ENCODE results near the gene PBX3. TPM values are rescaled to one million over a fixed set of nuclear protein-coding genes. Genes with fewer than 3 reads are reported as not detected.
A peak's percentile ranks its signal among the peaks of the same experiment; 100 is the strongest.

PBX3 gene
- total RNA-seq: 10 to 100 TPM in 3 of 4 donors, 1 to 10 TPM in 1; 7.7 to 83.3 (median 12.1) TPM

- TF ChIP-seq POLR2A (IDR thresholded peaks at IDR 0.05) (no peak), CTCF (IDR thresholded peaks at IDR 0.05) (no peak)
- peak within 1 kb of the TSS; percentile 52 to 84 (median 72) for H3K4me3 ChIP-seq
- no peaks in the 10 kb centered on the region for H3K9me3 ChIP-seq
- no peaks in the 10 kb centered on the region for H3K27me3 ChIP-seq
- H3K27ac ChIP-seq: peak within 1 kb of the TSS; percentile 77 to 95 (median 85)
- H3K4me1 ChIP-seq: no peaks in the 10 kb centered on the region
- DNase-seq: peak; percentile 50 to 76 (median 72)
- no peaks in the 10 kb centered on the region for H3K36me3 ChIP-seq
Observed at GRCh38 chr9:125747053-125747764, at the start of gene PBX3. Gene PBX3 (plus strand): TSS chr9:125747373.

- TF ChIP-seq CTCF (IDR thresholded peaks at IDR 0.05): no peak
- no peak for TF ChIP-seq POLR2A (IDR thresholded peaks at IDR 0.05)
- Histone ChIP-seq H3K4me1 (no peaks in the 10 kb centered on the region), H3K27ac (no peak overlapping the region), H3K27me3 (no peaks in the 10 kb centered on the region), H3K4me3 (no peak overlapping the region), H3K9me3 (no peaks in the 10 kb centered on the region), H3K36me3 (no peaks in the 10 kb centered on the region)
- no peak for DNase-seq
Observed at GRCh38 chr9:125699870-125700269, 47.3 kb upstream of the PBX3 start.

GRCh38 chr9:125700791-125701190, 46.4 kb upstream of the PBX3 start:
- no peaks in the 10 kb centered on the region for H3K27me3 ChIP-seq
- H3K9me3 ChIP-seq: no peaks in the 10 kb centered on the region
- peaks cover 0 to 6% (median under 1%) of the 10 kb centered on the region in 4 donors for H3K4me1 ChIP-seq
- TF ChIP-seq POLR2A (IDR thresholded peaks at IDR 0.05) (no peak), CTCF (IDR thresholded peaks at IDR 0.05) (no peak)
- H3K36me3 ChIP-seq: no peaks in the 10 kb centered on the region
- no peak overlapping the region for H3K4me3 ChIP-seq
- H3K27ac ChIP-seq: no peak overlapping the region
- no peak for DNase-seq

- H3K36me3 ChIP-seq: no peaks in the 10 kb centered on the region
- no peak overlapping the region for H3K27ac ChIP-seq
- no peak overlapping the region for H3K4me3 ChIP-seq
- no peak for DNase-seq
- H3K27me3 ChIP-seq: no peaks in the 10 kb centered on the region
- H3K9me3 ChIP-seq: no peaks in the 10 kb centered on the region
- peaks cover 0 to 11% (median 6%) of the 10 kb centered on the region in 4 donors for H3K4me1 ChIP-seq
- no peak for TF ChIP-seq CTCF (IDR thresholded peaks at IDR 0.05)
- no peak for TF ChIP-seq POLR2A (IDR thresholded peaks at IDR 0.05)
Observed at GRCh38 chr9:125701351-125701750, 45.8 kb upstream of the PBX3 start.

GRCh38 chr9:125703662-125704061, 43.5 kb upstream of the PBX3 start:
- DNase-seq: no peak
- no peak for TF ChIP-seq CTCF (IDR thresholded peaks at IDR 0.05)
- H3K4me3 ChIP-seq: no peak overlapping the region
- no peaks in the 10 kb centered on the region for H3K9me3 ChIP-seq
- H3K27me3 ChIP-seq: no peaks in the 10 kb centered on the region
- H3K4me1 ChIP-seq: peaks cover 0 to 19% (median 9%) of the 10 kb centered on the region in 4 donors
- no peaks in the 10 kb centered on the region for H3K36me3 ChIP-seq
- H3K27ac ChIP-seq: no peak overlapping the region
